HUES64 (cell line): ENCODE results near the gene OPCML.

Experiments
- H3K27ac ChIP-seq: 2 replicates; pipeline ENCODE4 v1.7.0; 2013; ENCODE audit warnings: low read depth, low read length, inconsistent platforms
- H3K27me3 ChIP-seq: 2 replicates; pipeline ENCODE4 v1.6.1; 2013; ENCODE audit warnings: mild to moderate bottlenecking, low read length; ENCODE audit not compliant: insufficient read depth
- H3K36me3 ChIP-seq: 2 replicates; pipeline ENCODE4 v1.6.1; 2013; ENCODE audit warnings: mild to moderate bottlenecking, low read length; ENCODE audit not compliant: insufficient read depth
- H3K4me1 ChIP-seq: 2 replicates; pipeline ENCODE4 v1.6.1; 2013; ENCODE audit warnings: mild to moderate bottlenecking, low read length, moderate library complexity; ENCODE audit not compliant: insufficient read depth
- H3K4me3 ChIP-seq: 2 replicates; pipeline ENCODE4 v1.5.1; 2013; ENCODE audit warnings: mild to moderate bottlenecking, low read length, moderate library complexity
- H3K9ac ChIP-seq: 2 replicates; pipeline ENCODE4 v1.6.1; 2013; ENCODE audit warnings: mild to moderate bottlenecking, low read depth, low read length
- H3K9me3 ChIP-seq: 2 replicates; pipeline ENCODE4 v1.6.1; 2013; ENCODE audit warnings: low read depth, low read length; ENCODE audit not compliant: insufficient read depth
- WGBS: fragments of 150-250, 120-280 bp; methylation state at CpG from one replicate; pipeline ENCODE4 v1.1.7; 2013; ENCODE audit warnings: missing lambda C conversion rate; 5-methylcytosine and 5-hydroxymethylcytosine counted together

Gene OPCML

GRCh38 chr11:133331031-133331430, 201.3 kb downstream of the OPCML start:
- Histone ChIP-seq H3K9me3 (no peaks in the 10 kb centered on the region), H3K27ac (no peak overlapping the region), H3K27me3 (no peaks in the 10 kb centered on the region), H3K9ac (no peak overlapping the region), H3K4me1 (peaks cover under 1% of the 10 kb centered on the region), H3K36me3 (no peaks in the 10 kb centered on the region), H3K4me3 (no peak overlapping the region)
- 94% methylated on average over 3 of the region's 3 CpGs for WGBS

- WGBS: 95% methylated on average over 7 of the region's 7 CpGs
- Histone ChIP-seq H3K36me3 (no peaks in the 10 kb centered on the region), H3K27me3 (no peaks in the 10 kb centered on the region)
Observed at GRCh38 chr11:133326849-133327248, 205.5 kb downstream of the OPCML start.

GRCh38 chr11:133326332-133326731, 206.0 kb downstream of the OPCML start:
- no peak overlapping the region for H3K9ac ChIP-seq
- no peak overlapping the region for H3K27ac ChIP-seq
- H3K36me3 ChIP-seq: no peaks in the 10 kb centered on the region
- no peak overlapping the region for H3K4me3 ChIP-seq
- peaks cover 5% of the 10 kb centered on the region for H3K4me1 ChIP-seq
- H3K27me3 ChIP-seq: no peaks in the 10 kb centered on the region
- H3K9me3 ChIP-seq: no peaks in the 10 kb centered on the region
- WGBS: 93% methylated on average over 2 of the region's 2 CpGs

More at GRCh38 chr11:133326849-133327248, 205.5 kb downstream of the OPCML start:
- Histone ChIP-seq H3K27ac (no peak overlapping the region), H3K4me1 (peaks cover 5% of the 10 kb centered on the region), H3K4me3 (no peak overlapping the region), H3K9ac (no peak overlapping the region), H3K9me3 (no peaks in the 10 kb centered on the region)

GRCh38 chr11:133325711-133326110, 206.6 kb downstream of the OPCML start:
- Histone ChIP-seq H3K4me1 (peaks cover 5% of the 10 kb centered on the region), H3K4me3 (no peak overlapping the region), H3K9me3 (no peaks in the 10 kb centered on the region), H3K9ac (no peak overlapping the region), H3K27ac (no peak overlapping the region), H3K27me3 (no peaks in the 10 kb centered on the region), H3K36me3 (no peaks in the 10 kb centered on the region)
- WGBS: 59% methylated on average over 3 of the region's 3 CpGs

- Histone ChIP-seq H3K36me3 (no peaks in the 10 kb centered on the region), H3K27me3 (no peaks in the 10 kb centered on the region), H3K4me1 (peaks cover 5% of the 10 kb centered on the region), H3K9me3 (no peaks in the 10 kb centered on the region), H3K27ac (no peak overlapping the region), H3K4me3 (no peak overlapping the region), H3K9ac (no peak overlapping the region)
- 83% methylated on average over 3 of the region's 3 CpGs for WGBS
Observed at GRCh38 chr11:133323354-133323753, 208.9 kb downstream of the OPCML start.

GRCh38 chr11:133318221-133318620, 214.1 kb downstream of the OPCML start:
- peaks cover 3% of the 10 kb centered on the region; the same call in 1 of the 2 replicates for H3K4me1 ChIP-seq
- WGBS: 58% methylated on average over 5 of the region's 5 CpGs

GRCh38 chr11:133311230-133311629, 221.1 kb downstream of the OPCML start:
- H3K4me3 ChIP-seq: no peak overlapping the region
- H3K9ac ChIP-seq: no peak overlapping the region
- no peak overlapping the region for H3K27ac ChIP-seq
- no peaks in the 10 kb centered on the region for H3K9me3 ChIP-seq
- H3K36me3 ChIP-seq: no peaks in the 10 kb centered on the region
- H3K4me1 ChIP-seq: no peaks in the 10 kb centered on the region
- 92% methylated on average over 1 of the region's 1 CpG for WGBS
- no peaks in the 10 kb centered on the region for H3K27me3 ChIP-seq

More at GRCh38 chr11:133318221-133318620, 214.1 kb downstream of the OPCML start:
- no peaks in the 10 kb centered on the region for H3K27me3 ChIP-seq
- no peaks in the 10 kb centered on the region for H3K9me3 ChIP-seq
- H3K4me3 ChIP-seq: no peak overlapping the region
- H3K27ac ChIP-seq: no peak overlapping the region
- H3K36me3 ChIP-seq: no peaks in the 10 kb centered on the region
- H3K9ac ChIP-seq: no peak overlapping the region

- no peaks in the 10 kb centered on the region for H3K36me3 ChIP-seq
- WGBS: 43% methylated on average over 2 of the region's 2 CpGs
- H3K27ac ChIP-seq: no peak overlapping the region
- H3K9me3 ChIP-seq: no peaks in the 10 kb centered on the region
- H3K9ac ChIP-seq: no peak overlapping the region
- no peaks in the 10 kb centered on the region for H3K27me3 ChIP-seq
- no peaks in the 10 kb centered on the region for H3K4me1 ChIP-seq
- no peak overlapping the region for H3K4me3 ChIP-seq
Observed at GRCh38 chr11:133306019-133306418, 226.3 kb downstream of the OPCML start.

- H3K4me3 ChIP-seq: no peak overlapping the region
- H3K9me3 ChIP-seq: no peaks in the 10 kb centered on the region
- H3K27ac ChIP-seq: no peak overlapping the region
- H3K9ac ChIP-seq: no peak overlapping the region
- no peaks in the 10 kb centered on the region for H3K4me1 ChIP-seq
- H3K36me3 ChIP-seq: no peaks in the 10 kb centered on the region
- WGBS: 90% methylated on average over 5 of the region's 5 CpGs
- no peaks in the 10 kb centered on the region for H3K27me3 ChIP-seq
Observed at GRCh38 chr11:133305208-133305956, 226.9 kb downstream of the OPCML start.

- Histone ChIP-seq H3K9me3 (no peaks in the 10 kb centered on the region), H3K27me3 (no peaks in the 10 kb centered on the region), H3K27ac (no peak overlapping the region), H3K9ac (no peak overlapping the region), H3K4me1 (no peaks in the 10 kb centered on the region), H3K4me3 (no peak overlapping the region), H3K36me3 (no peaks in the 10 kb centered on the region)
- WGBS: over 99% methylated on average over 5 of the region's 5 CpGs
Observed at GRCh38 chr11:133303262-133303661, 229.0 kb downstream of the OPCML start.

- Histone ChIP-seq H3K4me1 (no peaks in the 10 kb centered on the region), H3K9me3 (no peaks in the 10 kb centered on the region), H3K36me3 (no peaks in the 10 kb centered on the region), H3K9ac (no peak overlapping the region), H3K4me3 (no peak overlapping the region), H3K27me3 (no peaks in the 10 kb centered on the region), H3K27ac (no peak overlapping the region)
- 64% methylated on average over 3 of the region's 3 CpGs for WGBS
Observed at GRCh38 chr11:133302056-133302455, 230.2 kb downstream of the OPCML start.

GRCh38 chr11:133300666-133301065, 231.6 kb downstream of the OPCML start:
- H3K27me3 ChIP-seq: no peaks in the 10 kb centered on the region
- no peak overlapping the region for H3K4me3 ChIP-seq
- H3K27ac ChIP-seq: no peak overlapping the region
- no peaks in the 10 kb centered on the region for H3K4me1 ChIP-seq
- H3K9ac ChIP-seq: no peak overlapping the region
- no peaks in the 10 kb centered on the region for H3K36me3 ChIP-seq
- WGBS: 98% methylated on average over 3 of the region's 3 CpGs
- no peaks in the 10 kb centered on the region for H3K9me3 ChIP-seq
